ENCODE data around the gene PRDM16. TPM values are rescaled to one million over a fixed set of nuclear protein-coding genes. Genes with fewer than 3 reads are reported as not detected.
A peak's percentile ranks its signal among the peaks of the same experiment; 100 is the strongest.

PRDM16 gene
- total and polyA plus RNA-seq, 2 of the 13 experiments (the other 11 are each of a cell fraction or from before 2014, with no cell fraction given) = 0.15 to 0.81 TPM

GRCh38 chr1:3471356-3472087 lies 402.5 kb downstream of the PRDM16 start (continued):
- TF ChIP-seq PRDM10 (CRISPR knock-in tag; IDR thresholded peaks at IDR 0.05; ENCODE audit: low read depth) (peak; percentile 71; the same call in 1 of the 2 replicates), ZNF816 (CRISPR knock-in tag; IDR thresholded peaks at IDR 0.05; ENCODE audit: borderline replicate concordance) (no peak), ZNF414 (CRISPR knock-in tag; IDR thresholded peaks at IDR 0.05) (peak; percentile 72; the same call in 1 of the 2 replicates), PATZ1 (CRISPR knock-in tag; IDR thresholded peaks at IDR 0.05) (peak; percentile 96), SAFB2 (CRISPR knock-in tag; IDR thresholded peaks at IDR 0.05; ENCODE audit: borderline replicate concordance, low read depth) (0 out of 2 replicates have a peak, but pooled peaks have one; percentile 36), ESRRA (CRISPR knock-in tag; IDR thresholded peaks at IDR 0.05; ENCODE audit: low read depth) (peak; percentile 71), ZNF713 (CRISPR knock-in tag; IDR thresholded peaks at IDR 0.05) (no peak), FOSL2 (CRISPR knock-in tag; IDR thresholded peaks at IDR 0.05) (peak; percentile 79), ZNF496 (CRISPR knock-in tag; IDR thresholded peaks at IDR 0.05; ENCODE audit: insufficient replicate concordance) (no peak), ZNF18 (CRISPR knock-in tag; IDR thresholded peaks at IDR 0.05; ENCODE audit: insufficient replicate concordance) (no peak), ZBED4 (CRISPR knock-in tag; IDR thresholded peaks at IDR 0.05; ENCODE audit: borderline replicate concordance) (peak; percentile 82; the same call in 1 of the 2 replicates), PHB2 (IDR thresholded peaks at IDR 0.05; ENCODE audit: partially characterized antibody) (no peak), ZNF441 (CRISPR knock-in tag; IDR thresholded peaks at IDR 0.05; ENCODE audit: borderline replicate concordance) (no peak)
